GM12872 (cell line): ENCODE results near the gene TP53BP1.

Experiments used
- TF ChIP-seq, protein P1 (sequence below): IDR thresholded peaks from 3 replicates; pipeline ENCODE4 v1.5.1; 2011; ENCODE audit warnings: low read depth, mild to moderate bottlenecking, low read length, moderate library complexity; ENCODE audit not compliant: insufficient read depth

TP53BP1 gene

DNA sequence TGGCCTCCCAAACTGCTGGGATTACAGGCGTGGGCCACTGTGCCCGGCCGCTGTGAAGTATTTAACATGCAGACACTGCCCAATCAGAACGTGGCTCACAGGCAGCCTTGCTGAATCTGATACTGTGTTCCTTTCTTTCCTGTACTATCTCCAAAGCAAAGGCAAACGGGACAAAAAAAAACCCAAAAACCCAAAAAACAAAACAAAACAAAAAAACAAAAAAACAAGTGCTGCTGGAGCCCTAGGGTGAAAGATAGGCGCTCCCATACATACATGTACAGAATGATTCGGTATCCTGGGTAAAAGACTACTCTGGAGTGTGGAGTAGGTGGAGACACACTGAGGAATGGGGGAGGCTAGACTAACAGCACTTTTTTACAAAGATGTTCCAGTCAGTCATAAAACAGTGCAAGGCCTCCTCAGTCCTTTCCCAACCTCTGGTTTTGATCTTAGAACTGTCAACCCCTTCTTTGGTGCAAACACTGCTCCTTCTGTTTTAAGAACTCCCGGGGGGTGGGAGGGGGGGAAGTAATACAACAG is 16.8 kb upstream of the TP53BP1 start:
- TF ChIP-seq, protein P1, sequence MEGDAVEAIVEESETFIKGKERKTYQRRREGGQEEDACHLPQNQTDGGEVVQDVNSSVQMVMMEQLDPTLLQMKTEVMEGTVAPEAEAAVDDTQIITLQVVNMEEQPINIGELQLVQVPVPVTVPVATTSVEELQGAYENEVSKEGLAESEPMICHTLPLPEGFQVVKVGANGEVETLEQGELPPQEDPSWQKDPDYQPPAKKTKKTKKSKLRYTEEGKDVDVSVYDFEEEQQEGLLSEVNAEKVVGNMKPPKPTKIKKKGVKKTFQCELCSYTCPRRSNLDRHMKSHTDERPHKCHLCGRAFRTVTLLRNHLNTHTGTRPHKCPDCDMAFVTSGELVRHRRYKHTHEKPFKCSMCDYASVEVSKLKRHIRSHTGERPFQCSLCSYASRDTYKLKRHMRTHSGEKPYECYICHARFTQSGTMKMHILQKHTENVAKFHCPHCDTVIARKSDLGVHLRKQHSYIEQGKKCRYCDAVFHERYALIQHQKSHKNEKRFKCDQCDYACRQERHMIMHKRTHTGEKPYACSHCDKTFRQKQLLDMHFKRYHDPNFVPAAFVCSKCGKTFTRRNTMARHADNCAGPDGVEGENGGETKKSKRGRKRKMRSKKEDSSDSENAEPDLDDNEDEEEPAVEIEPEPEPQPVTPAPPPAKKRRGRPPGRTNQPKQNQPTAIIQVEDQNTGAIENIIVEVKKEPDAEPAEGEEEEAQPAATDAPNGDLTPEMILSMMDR, result no peak

- TF ChIP-seq, protein P1, result no peak
Measured at GRCh38 chr15:43508991-43509659, 16.2 kb upstream of the TP53BP1 start.

GRCh38 chr15:43508421-43508820 is 15.5 kb upstream of the TP53BP1 start:
- TF ChIP-seq, protein P1, result no peak

DNA sequence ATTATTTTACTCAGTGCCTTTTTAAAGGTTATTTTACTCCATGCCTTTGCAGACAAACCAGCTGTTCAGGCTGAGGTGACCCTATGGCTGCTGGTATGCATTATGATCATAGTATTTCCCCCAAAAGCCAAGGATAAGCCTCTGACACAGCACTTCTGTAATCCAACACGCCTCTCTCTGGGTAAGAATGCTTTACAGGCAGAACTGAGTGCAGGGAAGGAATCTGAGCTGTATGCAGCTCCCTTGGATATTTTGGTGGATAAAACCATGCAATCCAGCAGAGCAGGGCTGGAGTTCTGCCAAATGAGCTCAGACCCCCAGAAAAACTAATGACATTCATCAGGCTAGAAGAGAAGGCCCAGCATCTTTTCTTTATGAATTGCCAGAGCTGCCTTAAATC is 12.8 kb upstream of the TP53BP1 start:
- TF ChIP-seq, protein P1, result no peak

DNA sequence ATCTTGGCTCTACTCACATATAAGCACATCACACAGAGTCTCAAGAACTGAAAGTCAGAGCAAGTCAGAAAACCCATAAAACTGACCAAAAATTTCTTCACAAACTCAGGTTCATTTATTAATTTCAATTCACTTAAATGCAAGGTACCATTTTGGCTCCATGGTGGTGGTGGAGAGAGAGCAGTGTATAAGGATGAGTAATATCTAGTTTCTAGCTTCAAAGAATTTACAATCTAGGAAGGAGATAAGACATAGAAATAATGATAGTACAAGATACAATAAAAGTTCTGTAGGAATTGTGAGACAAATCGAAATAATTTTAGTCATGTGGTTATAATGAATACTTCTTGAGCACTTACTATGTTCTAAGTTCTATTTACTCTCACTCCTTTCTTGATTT is 6.7 kb upstream of the TP53BP1 start:
- TF ChIP-seq, protein P1, result no peak

- TF ChIP-seq, protein P1, result no peak
Measured at GRCh38 chr15:43498990-43499389, 6.0 kb upstream of the TP53BP1 start.

DNA sequence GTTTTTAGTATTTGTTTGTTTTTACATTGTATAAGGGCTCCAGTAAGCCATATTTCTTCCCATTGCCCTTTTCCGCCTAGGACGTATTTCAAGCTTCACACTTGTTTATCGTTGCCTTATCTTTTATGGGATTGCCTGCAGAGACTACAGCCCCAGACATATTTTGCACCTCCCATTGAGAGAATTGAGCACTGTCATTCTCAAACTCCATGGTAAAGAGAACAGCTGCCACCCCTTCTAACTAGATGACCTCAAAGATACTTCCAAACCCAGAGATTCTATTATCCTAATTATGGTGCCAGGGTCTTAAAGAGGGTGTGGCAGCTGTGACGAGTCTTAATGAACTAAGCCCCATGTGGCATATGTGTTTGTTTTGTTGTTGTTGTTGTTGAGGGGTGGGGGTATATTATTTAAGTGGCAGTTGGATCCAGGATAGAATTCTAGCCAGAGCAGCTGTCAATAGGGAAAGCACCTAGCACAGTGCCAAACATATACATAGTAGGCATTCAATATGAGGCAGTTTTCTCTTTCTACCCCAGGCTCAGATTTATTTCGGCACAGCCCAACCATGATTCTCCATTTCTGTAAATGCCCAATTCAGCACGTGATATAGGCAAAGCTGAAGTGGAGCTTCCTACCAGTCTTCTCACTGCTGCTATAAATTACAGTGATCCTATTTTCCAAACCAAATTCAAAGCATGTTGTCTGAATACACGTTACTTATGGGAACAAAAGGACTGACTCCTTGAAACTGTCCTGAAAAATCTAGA is 932 bp upstream of the TP53BP1 start:
- TF ChIP-seq, protein P1, result no peak
